ENCODE results near the gene FAM180A. TPM values are rescaled to one million over a fixed set of nuclear protein-coding genes. Genes with fewer than 3 reads are reported as not detected.

FAM180A gene
- total and polyA plus RNA-seq, 2 of the 8 experiments (the other 6 are each of a cell fraction or from before 2014, with no cell fraction given), result not detected

DNA sequence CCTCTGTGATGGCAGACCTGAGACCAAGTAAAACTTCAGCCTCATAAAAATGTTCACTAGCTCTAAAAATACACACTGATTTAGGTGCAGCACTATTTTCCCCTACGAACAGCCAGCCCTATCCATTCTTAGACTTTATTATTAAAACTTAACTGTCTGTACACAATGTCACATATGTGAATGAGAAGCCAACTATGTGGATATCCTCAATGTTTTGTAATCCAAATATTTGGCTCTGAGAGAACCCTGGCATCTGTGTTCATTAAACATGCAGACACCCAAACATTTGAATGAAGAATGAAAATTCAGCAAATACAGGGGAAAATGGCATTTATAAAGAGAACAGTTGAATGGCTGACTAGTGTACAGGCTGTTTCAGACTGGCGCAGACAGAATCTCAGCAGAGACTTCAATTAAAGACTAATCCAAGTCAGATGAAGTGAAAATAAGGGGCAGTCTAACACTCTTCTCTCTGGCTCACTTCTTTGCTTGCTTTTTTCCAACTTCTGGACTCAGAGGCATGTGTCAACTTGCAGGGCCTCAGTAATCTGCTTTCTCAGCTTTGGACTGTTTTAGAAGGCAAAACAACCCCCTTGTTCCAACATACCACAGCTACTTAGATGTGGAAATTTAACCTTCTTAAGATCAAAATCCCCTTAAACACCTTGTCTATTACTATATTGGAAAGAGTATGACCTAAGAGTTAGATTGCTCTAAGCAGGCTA lies 47.4 kb upstream of the FAM180A start:
- no peaks in the 10 kb centered on the region for H3K79me2 ChIP-seq (ENCODE audit: control insufficient read depth in 1 of 2, insufficient read depth in 2 of 2, low read length in 2 of 2)
- H3K56ac ChIP-seq (replicated peaks; ENCODE audit: insufficient read length, low read depth, low read length), result no peak overlapping the region
- H2BK5ac ChIP-seq (ENCODE audit: low read depth, low read length), result no peak overlapping the region
- H2BK12ac ChIP-seq (ENCODE audit: low read depth, low read length), result no peak overlapping the region
- H3K4me1 ChIP-seq (replicated peaks in 1 of 4; ENCODE audit: control insufficient read depth in 3 of 4, insufficient read depth in 4 of 4, low read length in 3 of 4), result peaks cover 0 to 2% (median 2%) of the 10 kb centered on the region in 4 experiments; a peak in 3 of 7 replicates
- H3K23ac ChIP-seq (ENCODE audit: insufficient read length), result no peak overlapping the region
- no peak overlapping the region for H3K9ac ChIP-seq (replicated peaks in 1 of 4; ENCODE audit: extremely low read depth in 1 of 4, low read depth in 3 of 4, low read length in 3 of 4)
- H3K4me3 ChIP-seq (ENCODE audit: extremely low read depth in 1 of 4, insufficient read depth in 2 of 4, low read depth in 3 of 4, low read length in 4 of 4), result no peak overlapping the region
- FAIRE-seq, result no peak
- no peaks in the 10 kb centered on the region for H3K79me1 ChIP-seq (ENCODE audit: low read depth, low read length)
- H4K8ac ChIP-seq (ENCODE audit: extremely low read depth, insufficient read depth, low read length), result no peak overlapping the region
- H3K27me3 ChIP-seq (replicated peaks in 1 of 4; ENCODE audit: control insufficient read depth in 3 of 4, extremely low read depth in 1 of 4, insufficient read depth in 3 of 4, low read length in 3 of 4), result no peaks in the 10 kb centered on the region; a peak in 1 of 7 replicates
- no peak overlapping the region for H3K18ac ChIP-seq (ENCODE audit: extremely low read depth, low read length)
- H4K5ac ChIP-seq (ENCODE audit: insufficient read length, low read depth, low read length), result no peak overlapping the region
- no peaks in the 10 kb centered on the region for H3K36me3 ChIP-seq (ENCODE audit: control insufficient read depth in 2 of 4, insufficient read depth in 4 of 4, low read length in 3 of 4)
- 0 out of 4 replicates have a peak, but pooled peaks cover 0 to 2% of the 10 kb centered on the region in 2 experiments for H3K9me3 ChIP-seq (ENCODE audit: insufficient read depth in 2 of 2, low read depth in 1 of 2, low read length in 1 of 2)
- no peak overlapping the region for H3K4me2 ChIP-seq (ENCODE audit: insufficient read depth in 1 of 2, low read depth in 2 of 2, low read length in 2 of 2)
- no peak overlapping the region for H2AFZ ChIP-seq (ENCODE audit: low read length)
- H3K23me2 ChIP-seq (ENCODE audit: low read depth, low read length), result no peaks in the 10 kb centered on the region
- POLR2A ChIA-PET (ENCODE audit: partially characterized antibody), result no interaction called here
- DNase-seq (ENCODE audit: low read depth in 1 of 2, low spot score in 2 of 2), result no peak
- H2BK15ac ChIP-seq (ENCODE audit: low read length), result no peak overlapping the region
- no peak overlapping the region for H2BK120ac ChIP-seq (replicated peaks; ENCODE audit: low read depth, low read length)
- no peak overlapping the region for H3K27ac ChIP-seq (ENCODE audit: low read depth, low read length)
- H4K91ac ChIP-seq (replicated peaks; ENCODE audit: insufficient read length, low read length), result no peak overlapping the region
- no peak overlapping the region for H3K4ac ChIP-seq (replicated peaks; ENCODE audit: insufficient read length, low read depth, low read length)
- CTCF ChIA-PET (ENCODE audit: partially characterized antibody), result interaction anchor here (0.6 to 3.0 kb wide), 10 partner anchors 8 to 205 kb away, joined by 3 to 12 read pairs (median 3); no protein-coding TSS in a partner anchor
- no peak overlapping the region for H2AK5ac ChIP-seq (ENCODE audit: low read depth, low read length)
- H2BK20ac ChIP-seq (ENCODE audit: low read length), result no peak overlapping the region
- WGBS, 2 experiments (ENCODE audit: extremely low coverage in 1 of 2, insufficient coverage in 1 of 2, insufficient read length in 1 of 2, insufficient replicate concordance in 2 of 2, low coverage in 1 of 2, low lambda C conversion rate in 2 of 2, missing lambda C conversion rate in 1 of 2), result 97% methylated on average over 2 of the region's 2 CpGs; no CpG with 5 or more reads in 1 of the 2 experiments
- H4K20me1 ChIP-seq (replicated peaks in 1 of 2; ENCODE audit: control insufficient read depth in 1 of 2, insufficient read depth in 2 of 2, low read length in 2 of 2), result no peaks in the 10 kb centered on the region
- no peak overlapping the region for H3K14ac ChIP-seq (ENCODE audit: insufficient read length)
- TF ChIP-seq SP2 (IDR thresholded peaks at IDR 0.05; ENCODE audit: low read length), result no peak
- TF ChIP-seq, protein P1, sequence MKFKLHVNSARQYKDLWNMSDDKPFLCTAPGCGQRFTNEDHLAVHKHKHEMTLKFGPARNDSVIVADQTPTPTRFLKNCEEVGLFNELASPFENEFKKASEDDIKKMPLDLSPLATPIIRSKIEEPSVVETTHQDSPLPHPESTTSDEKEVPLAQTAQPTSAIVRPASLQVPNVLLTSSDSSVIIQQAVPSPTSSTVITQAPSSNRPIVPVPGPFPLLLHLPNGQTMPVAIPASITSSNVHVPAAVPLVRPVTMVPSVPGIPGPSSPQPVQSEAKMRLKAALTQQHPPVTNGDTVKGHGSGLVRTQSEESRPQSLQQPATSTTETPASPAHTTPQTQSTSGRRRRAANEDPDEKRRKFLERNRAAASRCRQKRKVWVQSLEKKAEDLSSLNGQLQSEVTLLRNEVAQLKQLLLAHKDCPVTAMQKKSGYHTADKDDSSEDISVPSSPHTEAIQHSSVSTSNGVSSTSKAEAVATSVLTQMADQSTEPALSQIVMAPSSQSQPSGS (IDR thresholded peaks at IDR 0.05; ENCODE audit: low read length), result no peak
- TF ChIP-seq TAF7 (optimal IDR thresholded peaks at IDR 0.05; ENCODE audit: borderline replicate concordance, low read depth, low read length), result no peak
- TF ChIP-seq CEBPB (IDR thresholded peaks at IDR 0.05; ENCODE audit: low read depth, low read length), result no peak
- TF ChIP-seq EZH2 (IDR thresholded peaks at IDR 0.05; ENCODE audit: low read depth, low read length, severe bottlenecking), result no peak
- TF ChIP-seq SIX5 (IDR thresholded peaks at IDR 0.05; ENCODE audit: low read depth, low read length), result no peak
- no peak for TF ChIP-seq RFX5 (IDR thresholded peaks at IDR 0.05; ENCODE audit: borderline replicate concordance, low read depth, low read length)
- no peak for TF ChIP-seq BRCA1 (IDR thresholded peaks at IDR 0.05; ENCODE audit: low read depth, low read length)
- no peak for TF ChIP-seq GABPA (IDR thresholded peaks at IDR 0.05; ENCODE audit: borderline replicate concordance, insufficient read depth, low read length)
- no peak for TF ChIP-seq KDM1A (IDR thresholded peaks at IDR 0.05; ENCODE audit: borderline replicate concordance, low read length)
- no peak for TF ChIP-seq POLR2AphosphoS5 (IDR thresholded peaks at IDR 0.05; ENCODE audit: low read depth, low read length)
